ENCODE measurements around the gene ZFR.

GRCh38 chr5:32390819-32391591, 53.5 kb downstream of the ZFR start:
- TF ChIP-seq POLR2A (IDR thresholded peaks at IDR 0.05), result no peak
- TF ChIP-seq CTCF (IDR thresholded peaks at IDR 0.05 in 8 of 11, conservative IDR thresholded peaks at IDR 0.05 in 3 of 11), result no peak

Measured in spleen (tissue), 7 donors.